ENCODE results near the gene TYK2. TPM values are rescaled to one million over a fixed set of nuclear protein-coding genes. Genes with fewer than 3 reads are reported as not detected.

The TYK2 gene
- total and polyA plus RNA-seq, 9 of the 15 experiments (the other 6 are each of a cell fraction or from before 2014, with no cell fraction given), result 15.0 to 182 (median 85.9) TPM

DNA sequence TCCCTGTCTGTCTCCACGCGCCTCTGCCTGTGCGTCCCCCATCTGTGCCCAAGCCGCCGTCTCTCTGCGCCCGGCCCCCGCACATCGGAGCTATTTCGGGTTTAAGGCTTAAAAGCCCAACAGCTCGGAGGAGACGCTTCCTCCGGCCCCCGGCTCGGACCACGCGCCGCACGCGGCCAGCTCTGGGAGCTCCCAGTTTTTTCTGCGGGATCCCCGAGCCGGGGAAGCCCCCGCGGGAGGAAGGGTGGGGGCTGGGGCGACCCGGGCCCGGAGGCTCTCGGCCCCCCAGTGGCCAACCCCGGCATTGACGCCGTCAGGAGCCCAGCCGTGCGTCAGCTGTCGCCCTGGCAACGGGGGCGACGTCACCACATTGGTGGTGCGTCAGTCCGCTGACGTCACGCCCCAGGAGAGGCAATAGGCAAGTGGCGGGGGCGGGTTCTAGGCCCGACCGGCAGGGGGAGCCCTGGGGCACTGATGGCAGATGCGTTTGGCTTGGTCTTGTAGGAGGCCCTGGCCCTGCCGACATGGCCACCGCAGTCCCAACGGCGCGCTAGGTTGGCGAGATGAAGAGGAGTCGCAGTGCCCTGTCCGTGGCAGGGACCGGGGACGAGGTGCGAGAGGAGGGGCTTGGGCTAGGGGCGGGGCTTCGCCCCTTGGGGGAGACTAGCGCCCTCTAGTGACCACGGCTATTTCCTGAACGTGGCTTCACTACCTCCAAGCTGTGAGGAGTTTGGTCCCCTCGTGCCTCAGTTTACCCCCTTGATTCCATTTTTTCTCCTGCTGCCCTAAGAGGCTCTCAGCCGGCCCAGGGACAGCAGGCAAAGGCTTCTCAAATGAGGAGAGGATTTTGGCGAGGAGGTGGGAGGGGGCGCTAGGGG, 36.2 kb upstream of the TYK2 start (continued):
- TF ChIP-seq, protein P1, sequence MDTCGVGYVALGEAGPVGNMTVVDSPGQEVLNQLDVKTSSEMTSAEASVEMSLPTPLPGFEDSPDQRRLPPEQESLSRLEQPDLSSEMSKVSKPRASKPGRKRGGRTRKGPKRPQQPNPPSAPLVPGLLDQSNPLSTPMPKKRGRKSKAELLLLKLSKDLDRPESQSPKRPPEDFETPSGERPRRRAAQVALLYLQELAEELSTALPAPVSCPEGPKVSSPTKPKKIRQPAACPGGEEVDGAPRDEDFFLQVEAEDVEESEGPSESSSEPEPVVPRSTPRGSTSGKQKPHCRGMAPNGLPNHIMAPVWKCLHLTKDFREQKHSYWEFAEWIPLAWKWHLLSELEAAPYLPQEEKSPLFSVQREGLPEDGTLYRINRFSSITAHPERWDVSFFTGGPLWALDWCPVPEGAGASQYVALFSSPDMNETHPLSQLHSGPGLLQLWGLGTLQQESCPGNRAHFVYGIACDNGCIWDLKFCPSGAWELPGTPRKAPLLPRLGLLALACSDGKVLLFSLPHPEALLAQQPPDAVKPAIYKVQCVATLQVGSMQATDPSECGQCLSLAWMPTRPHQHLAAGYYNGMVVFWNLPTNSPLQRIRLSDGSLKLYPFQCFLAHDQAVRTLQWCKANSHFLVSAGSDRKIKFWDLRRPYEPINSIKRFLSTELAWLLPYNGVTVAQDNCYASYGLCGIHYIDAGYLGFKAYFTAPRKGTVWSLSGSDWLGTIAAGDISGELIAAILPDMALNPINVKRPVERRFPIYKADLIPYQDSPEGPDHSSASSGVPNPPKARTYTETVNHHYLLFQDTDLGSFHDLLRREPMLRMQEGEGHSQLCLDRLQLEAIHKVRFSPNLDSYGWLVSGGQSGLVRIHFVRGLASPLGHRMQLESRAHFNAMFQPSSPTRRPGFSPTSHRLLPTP (IDR thresholded peaks at IDR 0.05; ENCODE audit: borderline replicate concordance, extremely low read depth, insufficient read length), result no peak
- TF ChIP-seq, protein P2, sequence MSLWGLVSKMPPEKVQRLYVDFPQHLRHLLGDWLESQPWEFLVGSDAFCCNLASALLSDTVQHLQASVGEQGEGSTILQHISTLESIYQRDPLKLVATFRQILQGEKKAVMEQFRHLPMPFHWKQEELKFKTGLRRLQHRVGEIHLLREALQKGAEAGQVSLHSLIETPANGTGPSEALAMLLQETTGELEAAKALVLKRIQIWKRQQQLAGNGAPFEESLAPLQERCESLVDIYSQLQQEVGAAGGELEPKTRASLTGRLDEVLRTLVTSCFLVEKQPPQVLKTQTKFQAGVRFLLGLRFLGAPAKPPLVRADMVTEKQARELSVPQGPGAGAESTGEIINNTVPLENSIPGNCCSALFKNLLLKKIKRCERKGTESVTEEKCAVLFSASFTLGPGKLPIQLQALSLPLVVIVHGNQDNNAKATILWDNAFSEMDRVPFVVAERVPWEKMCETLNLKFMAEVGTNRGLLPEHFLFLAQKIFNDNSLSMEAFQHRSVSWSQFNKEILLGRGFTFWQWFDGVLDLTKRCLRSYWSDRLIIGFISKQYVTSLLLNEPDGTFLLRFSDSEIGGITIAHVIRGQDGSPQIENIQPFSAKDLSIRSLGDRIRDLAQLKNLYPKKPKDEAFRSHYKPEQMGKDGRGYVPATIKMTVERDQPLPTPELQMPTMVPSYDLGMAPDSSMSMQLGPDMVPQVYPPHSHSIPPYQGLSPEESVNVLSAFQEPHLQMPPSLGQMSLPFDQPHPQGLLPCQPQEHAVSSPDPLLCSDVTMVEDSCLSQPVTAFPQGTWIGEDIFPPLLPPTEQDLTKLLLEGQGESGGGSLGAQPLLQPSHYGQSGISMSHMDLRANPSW (CRISPR knock-in tag; IDR thresholded peaks at IDR 0.05), result no peak
- TF ChIP-seq TRIM24 (IDR thresholded peaks at IDR 0.05) (peak in 1 of 2 experiments; percentile 51; a peak in 1 of 4 replicates), ZFP36 (IDR thresholded peaks at IDR 0.05; ENCODE audit: low read depth, low read length, partially characterized antibody) (peak; percentile 26), CREBBP (IDR thresholded peaks at IDR 0.05; ENCODE audit: low read depth, low read length) (no peak), TAF9B (IDR thresholded peaks at IDR 0.05; ENCODE audit: partially characterized antibody) (peak; percentile 59), NFXL1 (CRISPR knock-in tag; IDR thresholded peaks at IDR 0.05) (no peak), NR2C2 (CRISPR knock-in tag; IDR thresholded peaks at IDR 0.05) (0 out of 2 replicates have a peak, but pooled peaks have one; percentile 60), NR2C2 (tag; IDR thresholded peaks at IDR 0.05) (peak; percentile 46; the same call in 1 of the 2 replicates), HOXB6 (CRISPR knock-in tag; IDR thresholded peaks at IDR 0.05; ENCODE audit: borderline replicate concordance) (no peak), POLR2AphosphoS2 (IDR thresholded peaks at IDR 0.05; ENCODE audit: low read length) (0 out of 2 replicates have a peak, but pooled peaks have one; percentile 80), HCFC1 (IDR thresholded peaks at IDR 0.05; ENCODE audit: low read depth, low read length) (peak; percentile 54), HNRNPK (IDR thresholded peaks at IDR 0.05; ENCODE audit: low read depth, low read length, poor library complexity, severe bottlenecking) (peak; percentile 14), MTF1 (CRISPR knock-in tag; IDR thresholded peaks at IDR 0.05; ENCODE audit: borderline replicate concordance) (no peak), HDAC2 (IDR thresholded peaks at IDR 0.05) (peak; percentile 99)
- TF ChIP-seq, protein P3, sequence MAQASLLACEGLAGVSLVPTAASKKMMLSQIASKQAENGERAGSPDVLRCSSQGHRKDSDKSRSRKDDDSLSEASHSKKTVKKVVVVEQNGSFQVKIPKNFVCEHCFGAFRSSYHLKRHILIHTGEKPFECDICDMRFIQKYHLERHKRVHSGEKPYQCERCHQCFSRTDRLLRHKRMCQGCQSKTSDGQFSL (CRISPR knock-in tag; IDR thresholded peaks at IDR 0.05), result 0 out of 2 replicates have a peak, but pooled peaks have one; percentile 60
- TF ChIP-seq, protein P3 (tag; IDR thresholded peaks at IDR 0.05), result no peak
- TF ChIP-seq, protein P4, sequence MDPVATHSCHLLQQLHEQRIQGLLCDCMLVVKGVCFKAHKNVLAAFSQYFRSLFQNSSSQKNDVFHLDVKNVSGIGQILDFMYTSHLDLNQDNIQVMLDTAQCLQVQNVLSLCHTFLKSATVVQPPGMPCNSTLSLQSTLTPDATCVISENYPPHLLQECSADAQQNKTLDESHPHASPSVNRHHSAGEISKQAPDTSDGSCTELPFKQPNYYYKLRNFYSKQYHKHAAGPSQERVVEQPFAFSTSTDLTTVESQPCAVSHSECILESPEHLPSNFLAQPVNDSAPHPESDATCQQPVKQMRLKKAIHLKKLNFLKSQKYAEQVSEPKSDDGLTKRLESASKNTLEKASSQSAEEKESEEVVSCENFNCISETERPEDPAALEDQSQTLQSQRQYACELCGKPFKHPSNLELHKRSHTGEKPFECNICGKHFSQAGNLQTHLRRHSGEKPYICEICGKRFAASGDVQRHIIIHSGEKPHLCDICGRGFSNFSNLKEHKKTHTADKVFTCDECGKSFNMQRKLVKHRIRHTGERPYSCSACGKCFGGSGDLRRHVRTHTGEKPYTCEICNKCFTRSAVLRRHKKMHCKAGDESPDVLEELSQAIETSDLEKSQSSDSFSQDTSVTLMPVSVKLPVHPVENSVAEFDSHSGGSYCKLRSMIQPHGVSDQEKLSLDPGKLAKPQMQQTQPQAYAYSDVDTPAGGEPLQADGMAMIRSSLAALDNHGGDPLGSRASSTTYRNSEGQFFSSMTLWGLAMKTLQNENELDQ (CRISPR knock-in tag; IDR thresholded peaks at IDR 0.05; ENCODE audit: borderline replicate concordance), result no peak

Data from K562 (cell line).